K562 (cell line): ENCODE results near the gene ATP5PB. TPM values are rescaled to one million over a fixed set of nuclear protein-coding genes. Genes with fewer than 3 reads are reported as not detected.

Experiments used
- ATAC-seq: fragments of 200-7000 bp; cut with Tn5 transposase; 3 replicates; pipeline ENCODE4 v1.9.1; 2020; ENCODE audit warnings: moderate library complexity
- BruUV-seq: library from RNA; stranded (reverse); fragments of 400-500 nt; replicated peaks from 2 replicates; lab custom pipeline; 2021; lab: Mats Ljungman, UMichigan
- CTCF ChIA-PET: fragments of 300-600 bp; formaldehyde crosslinking; extraction: SDS; loops from one replicate; lab custom pipeline; 2021; ENCODE audit warnings: low intra/inter-chr PET ratio; lab: Yijun Ruan, JAX
- POLR2A ChIA-PET: fragments of 300-600, 350-650 bp; sonication (Branson Sonifier 250); formaldehyde crosslinking; extraction: SDS; loops from one replicate; lab custom pipeline; 2021; ENCODE audit warnings: antibody characterized with exemption, inconsistent platforms; lab: Yijun Ruan, JAX
- DNase-seq, 4 experiments: peaks; one replicate each; pipeline versions ENCODE4 v3.0.0 to v3.0.0-alpha.2; 2011 to 2018; ENCODE audit warnings: low spot score in 3 of 4, mixed read lengths in 3 of 4; ENCODE audit errors: extremely low read depth in 1 of 4
- FAIRE-seq: peaks from 2 replicates; lab custom pipeline; 2011; peaks lifted over from hg19 to GRCh38; lab: Jason Lieb, UNC
- H2AFZ ChIP-seq: 2 replicates; pipeline ENCODE4 v1.6.0; 2011; ENCODE audit warnings: low read depth, low read length, control low read depth, inconsistent platforms
- H3K27ac ChIP-seq: fragments of 200-600 bp; 3 replicates; pipeline ENCODE4 v1.8.0; 2011; ENCODE audit warnings: low read depth, mild to moderate bottlenecking, control low read depth, inconsistent platforms, low read length, moderate library complexity, mixed read lengths; ENCODE audit errors: extremely low read depth
- H3K27me3 ChIP-seq, 2 experiments: fragments of 300-600 bp in 1 of 2; 2 replicates in 1 of 2; 3 replicates in 1 of 2; pipeline versions ENCODE4 v1.6.0 to v1.8.0; 2011; ENCODE audit warnings: inconsistent platforms in 2 of 2, low read length in 2 of 2, mild to moderate bottlenecking in 1 of 2, mixed read lengths in 1 of 2, moderate library complexity in 1 of 2; ENCODE audit not compliant: control insufficient read depth in 2 of 2, insufficient read depth in 2 of 2
- H3K36me3 ChIP-seq: fragments of 300-600 bp; 3 replicates; pipeline ENCODE4 v1.8.0; 2011; ENCODE audit warnings: mild to moderate bottlenecking, low read length, inconsistent platforms; ENCODE audit not compliant: control insufficient read depth, insufficient read depth
- H3K4me1 ChIP-seq, 2 experiments: fragments of 200-600 bp in 1 of 2; replicated peaks in 1 of 2; 2 replicates in 1 of 2; 3 replicates in 1 of 2; pipeline versions ENCODE4 v1.5.1 to v1.8.0; 2011; ENCODE audit warnings: inconsistent platforms in 2 of 2, low read length in 2 of 2, mild to moderate bottlenecking in 1 of 2, mixed read lengths in 1 of 2, moderate library complexity in 1 of 2; ENCODE audit not compliant: control insufficient read depth in 2 of 2, insufficient read depth in 2 of 2
- H3K4me2 ChIP-seq: 2 replicates; pipeline ENCODE4 v1.6.1; 2011; ENCODE audit warnings: low read length, control low read depth, inconsistent platforms, mixed read lengths; ENCODE audit not compliant: insufficient read depth
- H3K4me3 ChIP-seq: fragments of 200-600 bp; sonication (generic), shearing (Covaris generic); 2 replicates; pipeline ENCODE4 v1.5.1; 2016; ENCODE audit warnings: control low read depth, inconsistent platforms
- H3K79me2 ChIP-seq: fragments of 200-600 bp; 3 replicates; pipeline ENCODE4 v1.8.0; 2011; ENCODE audit warnings: low read length, inconsistent platforms; ENCODE audit not compliant: control insufficient read depth, insufficient read depth
- H3K9ac ChIP-seq, 2 experiments: 2 replicates each; pipeline versions ENCODE4 v1.6.0 to v1.6.1; 2011; ENCODE audit warnings: low read depth in 2 of 2, low read length in 2 of 2, control low read depth in 1 of 2, inconsistent platforms in 1 of 2, mild to moderate bottlenecking in 1 of 2, mixed read lengths in 1 of 2; ENCODE audit not compliant: insufficient read depth in 1 of 2
- H3K9me1 ChIP-seq: one replicate; pipeline ENCODE4 v1.6.0; 2011; ENCODE audit warnings: inconsistent platforms, mild to moderate bottlenecking, low read length, moderate library complexity; ENCODE audit not compliant: control insufficient read depth, insufficient read depth
- H3K9me3 ChIP-seq: replicated peaks from 2 replicates; pipeline ENCODE4 v1.5.1; 2011; ENCODE audit warnings: low read depth, low read length, inconsistent platforms; ENCODE audit not compliant: control insufficient read depth, insufficient read depth
- H4K20me1 ChIP-seq: replicated peaks from 2 replicates; pipeline ENCODE4 v1.6.1; 2011; ENCODE audit warnings: low read length, inconsistent platforms, mixed read lengths; ENCODE audit not compliant: control insufficient read depth, insufficient read depth
- E2F5 ChIP-seq: sonication (generic); formaldehyde crosslinking; IDR thresholded peaks from 2 replicates; pipeline ENCODE4 v1.8.0; 2022; ENCODE audit warnings: mild to moderate bottlenecking, missing genetic modification reagents
- HDAC3 ChIP-seq: fragments of 450-650 bp; IDR thresholded peaks from 2 replicates; pipeline ENCODE4 v1.6.1; 2018; ENCODE audit warnings: borderline replicate concordance, mild to moderate bottlenecking, moderate library complexity; ENCODE audit not compliant: partially characterized antibody
- HOMEZ ChIP-seq: fragments of 250-450 bp; sonication (Bioruptor Pico); IDR thresholded peaks from 2 replicates; pipeline ENCODE4 v1.4.0; 2020; ENCODE audit warnings: mild to moderate bottlenecking, moderate library complexity
- MLLT1 ChIP-seq, 2 experiments: fragments of 450-650 bp; IDR thresholded peaks; 2 replicates each; pipeline ENCODE4 v1.6.1; 2016
- PPARD ChIP-seq: fragments of 250-450 bp; sonication (Bioruptor Pico); IDR thresholded peaks from 2 replicates; pipeline ENCODE4 v1.8.0; 2022; ENCODE audit warnings: inconsistent platforms, mild to moderate bottlenecking, moderate library complexity
- RAD21 ChIP-seq, 2 experiments: fragments of 250-450 bp in 1 of 2; fragments of 450-650 bp in 1 of 2; sonication (Bioruptor Pico) in 1 of 2; formaldehyde crosslinking in 1 of 2; IDR thresholded peaks in 1 of 2; conservative IDR thresholded peaks in 1 of 2; 2 replicates each; pipeline versions ENCODE4 v1.4.0 to v1.8.0; 2020 to 2022; ENCODE audit warnings: mild to moderate bottlenecking in 2 of 2, moderate library complexity in 1 of 2
- RNF2 ChIP-seq: sonication (generic); IDR thresholded peaks from 2 replicates; pipeline ENCODE4 v1.6.1; 2016
- SMARCE1 ChIP-seq: fragments of 450-650 bp; IDR thresholded peaks from 2 replicates; pipeline ENCODE4 v1.7.1; 2016; ENCODE audit warnings: mild to moderate bottlenecking
- WHSC1 ChIP-seq: IDR thresholded peaks from one replicate; pipeline ENCODE4 v1.6.1; 2012; ENCODE audit warnings: low read length, control low read depth, inconsistent platforms
- XRCC4 ChIP-seq: IDR thresholded peaks from one replicate; pipeline ENCODE4 v1.6.1; 2011; ENCODE audit not compliant: insufficient read depth, insufficient read length; ENCODE audit errors: extremely low read depth
- ZKSCAN8 ChIP-seq: fragments of 200-800 bp; sonication (Bioruptor generic); IDR thresholded peaks from 2 replicates; pipeline ENCODE4 v1.6.1; 2016; ENCODE audit warnings: missing genetic modification characterization, missing compliant biosample characterization
- ZNF175 ChIP-seq: fragments of 200-800 bp; sonication (Bioruptor generic); IDR thresholded peaks from 2 replicates; pipeline ENCODE4 v1.6.1; 2016; ENCODE audit warnings: low read depth, mild to moderate bottlenecking, missing genetic modification characterization, missing compliant biosample characterization
- ZNF274 ChIP-seq: IDR thresholded peaks from 2 replicates; pipeline ENCODE4 v1.6.1; 2011; ENCODE audit warnings: low read depth, mild to moderate bottlenecking, low read length, moderate library complexity, borderline replicate concordance
- WGBS: fragments of 100-300 bp; shearing (Covaris generic); methylation state at CpG from one replicate; pipeline ENCODE4 v1.1.6; 2016; ENCODE audit warnings: low coverage, mixed read lengths; ENCODE audit not compliant: insufficient coverage; ENCODE audit errors: missing lambda C conversion rate; 5-methylcytosine and 5-hydroxymethylcytosine counted together
- in situ Hi-C: fragments of 300-500 bp; cut with MboI; formaldehyde crosslinking; loops from 4 replicates; pipeline ENCODE4 v1.15.0; 2018; ENCODE audit warnings: inconsistent platforms, mixed read lengths
- intact Hi-C: fragments of 100-400 bp; cut with micrococcal nuclease; formaldehyde crosslinking; loops from 2 replicates; pipeline ENCODE4 v1.14.2; 2022
- polyA plus RNA-seq, 8 experiments: library from polyadenylated mRNA; depleted of rRNA in 4 of 8; stranded (reverse) in 5 of 8; unstranded in 3 of 8; fragments of >200 nt; fragmentation: Nextera tagmentation in 2 of 8; fragmentation: Illumina TruSeq in 1 of 8; extraction: Ambion mirVana in 2 of 8; extraction: Trizol in 1 of 8; gene quantifications; 2 replicates each; pipeline versions ENCODE4 v1.2.1 to v1.2.3, GENCODE V29; 2011 to 2014; ENCODE audit warnings: inconsistent platforms in 1 of 8, missing spikeins in 1 of 8
- total RNA-seq, 7 experiments: library from RNA; depleted of rRNA in 6 of 7; stranded (reverse); fragments of >200 nt in 6 of 7; fragmentation: Illumina TruSeq in 2 of 7; extraction: Trizol in 2 of 7; gene quantifications; 2 replicates each; pipeline versions ENCODE4 v1.2.1 to v1.2.3, GENCODE V29; 2011 to 2021; ENCODE audit warnings: low replicate concordance in 1 of 7

ATP5PB gene
- total and polyA plus RNA-seq, 9 of the 15 experiments (the other 6 are each of a cell fraction or from before 2014, with no cell fraction given), result 651 to 2,735 (median 1,061) TPM

GRCh38 chr1:111442457-111442856, 6.8 kb upstream of the ATP5PB start:
- Histone ChIP-seq H3K4me3 (no peak overlapping the region), H3K27ac (no peak overlapping the region), H3K9me3 (no peaks in the 10 kb centered on the region), H2AFZ (no peak overlapping the region), H3K4me1 (peaks cover 2 to 15% of the 10 kb centered on the region in 2 experiments; a peak in 4 of 5 replicates), H3K4me2 (no peak overlapping the region), H4K20me1 (no peaks in the 10 kb centered on the region), H3K79me2 (peaks cover 20% of the 10 kb centered on the region), H3K27me3 (no peaks in the 10 kb centered on the region), H3K9me1 (no peaks in the 10 kb centered on the region), H3K36me3 (peaks cover 100% of the 10 kb centered on the region), H3K9ac (no peak overlapping the region)
- BruUV-seq, result no TSS peak
- in situ Hi-C loops (no loop called here), intact Hi-C loops (no loop called here)
- ATAC-seq (no peak), FAIRE-seq (no peak), DNase-seq (no peak)
- WGBS, result 73% methylated on average over 4 of the region's 4 CpGs
- TF ChIP-seq SMARCE1, result no peak
- TF ChIP-seq ZNF175 (CRISPR knock-in tag), result no peak
- TF ChIP-seq E2F5 (CRISPR knock-in tag), result no peak
- TF ChIP-seq HDAC3, result no peak
- no peak for TF ChIP-seq HOMEZ (CRISPR knock-in tag)
- no peak for TF ChIP-seq WHSC1
- TF ChIP-seq RNF2, result no peak
- TF ChIP-seq RAD21 (CRISPR knock-in tag; conservative IDR thresholded peaks at IDR 0.05 in 1 of 2, IDR thresholded peaks at IDR 0.05 in 1 of 2), result no peak
- no peak for TF ChIP-seq MLLT1 (IDR thresholded peaks at IDR 0.05)
- TF ChIP-seq PPARD (CRISPR knock-in tag), result no peak
- no peak for TF ChIP-seq ZNF274
- no peak for TF ChIP-seq ZKSCAN8 (CRISPR knock-in tag)
- no peak for TF ChIP-seq XRCC4
- POLR2A ChIA-PET, result interaction anchor here (0.6 to 1.0 kb wide), 3 partner anchors 9 to 18 kb away, joined by 3 read pairs; no protein-coding TSS in a partner anchor
- CTCF ChIA-PET, result no interaction called here
